Hepatocyte (in vitro differentiated cells): ENCODE measurements around the gene SMIM24.
"Not testable (repeated sequence)": the region's sequence is repeated elsewhere in the genome, so short reads cannot be mapped to it uniquely, and the experiment has no call there.

Experiments
- EZH2 ChIP-seq: fragments of 200-600 bp; sonication (generic); IDR thresholded peaks from 2 replicates; pipeline ENCODE4 v1.6.1; 2016; ENCODE audit warnings: antibody characterized with exemption, mild to moderate bottlenecking, borderline replicate concordance
- TF ChIP-seq, protein P1 (sequence below): fragments of 200-600 bp; sonication (generic); IDR thresholded peaks from 2 replicates; pipeline ENCODE4 v1.5.1; 2016; ENCODE audit warnings: antibody characterized with exemption, mild to moderate bottlenecking; ENCODE audit not compliant: poor library complexity

DNA sequence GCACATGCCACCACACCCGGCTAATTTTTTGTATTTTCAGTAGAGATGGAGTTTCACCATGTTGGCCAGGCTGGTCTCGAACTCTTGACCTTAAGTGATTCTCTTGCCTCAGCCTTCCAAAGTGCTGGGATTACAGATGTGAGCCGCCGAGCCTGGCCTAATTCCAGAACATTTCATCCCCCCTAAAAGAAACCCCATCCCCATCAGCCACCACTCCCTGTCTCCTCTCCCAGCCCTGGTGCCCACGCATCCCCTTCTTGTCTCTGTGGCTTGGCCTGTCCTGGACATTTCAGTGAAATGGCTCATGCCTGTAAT, 50.0 kb downstream of the SMIM24 start:
- TF ChIP-seq EZH2, result not testable (repeated sequence)
- TF ChIP-seq, protein P1, sequence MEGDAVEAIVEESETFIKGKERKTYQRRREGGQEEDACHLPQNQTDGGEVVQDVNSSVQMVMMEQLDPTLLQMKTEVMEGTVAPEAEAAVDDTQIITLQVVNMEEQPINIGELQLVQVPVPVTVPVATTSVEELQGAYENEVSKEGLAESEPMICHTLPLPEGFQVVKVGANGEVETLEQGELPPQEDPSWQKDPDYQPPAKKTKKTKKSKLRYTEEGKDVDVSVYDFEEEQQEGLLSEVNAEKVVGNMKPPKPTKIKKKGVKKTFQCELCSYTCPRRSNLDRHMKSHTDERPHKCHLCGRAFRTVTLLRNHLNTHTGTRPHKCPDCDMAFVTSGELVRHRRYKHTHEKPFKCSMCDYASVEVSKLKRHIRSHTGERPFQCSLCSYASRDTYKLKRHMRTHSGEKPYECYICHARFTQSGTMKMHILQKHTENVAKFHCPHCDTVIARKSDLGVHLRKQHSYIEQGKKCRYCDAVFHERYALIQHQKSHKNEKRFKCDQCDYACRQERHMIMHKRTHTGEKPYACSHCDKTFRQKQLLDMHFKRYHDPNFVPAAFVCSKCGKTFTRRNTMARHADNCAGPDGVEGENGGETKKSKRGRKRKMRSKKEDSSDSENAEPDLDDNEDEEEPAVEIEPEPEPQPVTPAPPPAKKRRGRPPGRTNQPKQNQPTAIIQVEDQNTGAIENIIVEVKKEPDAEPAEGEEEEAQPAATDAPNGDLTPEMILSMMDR, result not testable (repeated sequence)
